WTC11 (cell line): ENCODE results near the gene SLC29A1. TPM values are rescaled to one million over a fixed set of nuclear protein-coding genes. Genes with fewer than 3 reads are reported as not detected.

ENCODE experiments used
- ATAC-seq: fragments of 200-7000 bp; cut with Tn5 transposase; 2 replicates; pipeline ENCODE4 v1.10.0; 2021; ENCODE audit warnings: mild to moderate bottlenecking, moderate library complexity
- CTCF ChIA-PET: fragments of 300-600 bp; sonication (Branson Sonifier 250); formaldehyde crosslinking; loops from one replicate; lab custom pipeline; 2021; ENCODE audit warnings: antibody characterized with exemption; lab: Charles Lee
- POLR2A ChIA-PET: fragments of 350-600 bp; sonication (Branson Sonifier 250); formaldehyde crosslinking; loops from one replicate; lab custom pipeline; 2021; ENCODE audit warnings: antibody characterized with exemption; lab: Charles Lee
- DNase-seq: peaks from one replicate; pipeline ENCODE4 v3.0.0; 2021; ENCODE audit warnings: low spot score
- H3K27ac Mint-ChIP-seq: 2 replicates; pipeline ENCODE4 v1.8.0; 2021; ENCODE audit warnings: mixed read lengths
- H3K27me3 Mint-ChIP-seq: 2 replicates; pipeline ENCODE4 v1.8.0; 2021; ENCODE audit warnings: low read depth, mild to moderate bottlenecking, moderate library complexity, mixed read lengths
- H3K36me3 Mint-ChIP-seq: 2 replicates; pipeline ENCODE4 v1.8.0; 2021; ENCODE audit warnings: mixed read lengths
- H3K4me1 Mint-ChIP-seq: 2 replicates; pipeline ENCODE4 v1.8.0; 2022; ENCODE audit warnings: mixed read lengths
- H3K4me3 Mint-ChIP-seq: 2 replicates; pipeline ENCODE4 v1.8.0; 2021; ENCODE audit warnings: mild to moderate bottlenecking, moderate library complexity, mixed read lengths
- H3K9me3 Mint-ChIP-seq: 2 replicates; pipeline ENCODE4 v1.8.0; 2021; ENCODE audit warnings: mixed read lengths
- AFF4 ChIP-seq: sonication (generic); formaldehyde crosslinking; IDR thresholded peaks from 2 replicates; pipeline ENCODE4 v1.8.1; 2023; ENCODE audit warnings: mild to moderate bottlenecking, missing genetic modification reagents, borderline replicate concordance
- CBFB ChIP-seq: sonication (generic); formaldehyde crosslinking; IDR thresholded peaks from 2 replicates; pipeline ENCODE4 v1.8.1; 2022; ENCODE audit warnings: mild to moderate bottlenecking, low read depth, missing genetic modification reagents
- CDX4 ChIP-seq: fragments of 250-450 bp; sonication (Bioruptor Pico); IDR thresholded peaks from 2 replicates; pipeline ENCODE4 v1.9.0; 2021; ENCODE audit warnings: moderate library complexity, mild to moderate bottlenecking, inconsistent platforms, borderline replicate concordance
- ESRRA ChIP-seq: sonication (generic); formaldehyde crosslinking; IDR thresholded peaks from 2 replicates; pipeline ENCODE4 v1.8.1; 2022; ENCODE audit warnings: mild to moderate bottlenecking, missing genetic modification reagents, borderline replicate concordance
- FOXP1 ChIP-seq: sonication (generic); formaldehyde crosslinking; IDR thresholded peaks from 2 replicates; pipeline ENCODE4 v1.8.0; 2022; ENCODE audit warnings: missing genetic modification reagents, mild to moderate bottlenecking, moderate library complexity, borderline replicate concordance
- IRF1 ChIP-seq: sonication (generic); formaldehyde crosslinking; IDR thresholded peaks from 2 replicates; pipeline ENCODE4 v1.8.0; 2023; ENCODE audit warnings: missing genetic modification reagents
- JAZF1 ChIP-seq: fragments of 250-450 bp; sonication (Bioruptor Pico); IDR thresholded peaks from 2 replicates; pipeline ENCODE4 v1.9.0; 2021; ENCODE audit warnings: moderate library complexity, mild to moderate bottlenecking, inconsistent platforms
- NFYB ChIP-seq: sonication (generic); formaldehyde crosslinking; conservative IDR thresholded peaks from 2 replicates; pipeline ENCODE4 v1.8.0; 2022; ENCODE audit warnings: low read depth, missing genetic modification reagents
- NR1H2 ChIP-seq: sonication (generic); formaldehyde crosslinking; IDR thresholded peaks from 2 replicates; pipeline ENCODE4 v1.9.0; 2021; ENCODE audit warnings: mild to moderate bottlenecking, moderate library complexity, missing genetic modification reagents
- PREB ChIP-seq: sonication (generic); formaldehyde crosslinking; IDR thresholded peaks from 2 replicates; pipeline ENCODE4 v1.8.1; 2022; ENCODE audit warnings: mild to moderate bottlenecking, missing genetic modification reagents, moderate library complexity, borderline replicate concordance
- TEAD1 ChIP-seq: sonication (generic); formaldehyde crosslinking; IDR thresholded peaks from 2 replicates; pipeline ENCODE4 v1.8.0; 2022; ENCODE audit warnings: mild to moderate bottlenecking, missing genetic modification reagents
- USF1 ChIP-seq: sonication (generic); formaldehyde crosslinking; IDR thresholded peaks from 2 replicates; pipeline ENCODE4 v1.8.0; 2022; ENCODE audit warnings: mild to moderate bottlenecking, missing genetic modification reagents
- ZBTB21 ChIP-seq: sonication (generic); formaldehyde crosslinking; IDR thresholded peaks from 2 replicates; pipeline ENCODE4 v1.8.1; 2023; ENCODE audit warnings: mild to moderate bottlenecking, missing genetic modification reagents, borderline replicate concordance
- ZNF138 ChIP-seq: sonication (generic); formaldehyde crosslinking; conservative IDR thresholded peaks from 2 replicates; pipeline ENCODE4 v1.8.1; 2022; ENCODE audit warnings: mild to moderate bottlenecking, moderate library complexity, missing genetic modification reagents
- ZNF281 ChIP-seq: sonication (generic); formaldehyde crosslinking; IDR thresholded peaks from 2 replicates; pipeline ENCODE4 v1.8.0; 2023; ENCODE audit warnings: mild to moderate bottlenecking, missing genetic modification reagents
- ZNF532 ChIP-seq: fragments of 250-450 bp; sonication (Bioruptor Pico); IDR thresholded peaks from 2 replicates; pipeline ENCODE4 v1.9.0; 2021; ENCODE audit warnings: mild to moderate bottlenecking, borderline replicate concordance
- ZNF671 ChIP-seq: fragments of 250-450 bp; sonication (Bioruptor Pico); IDR thresholded peaks from 2 replicates; pipeline ENCODE4 v1.8.0; 2021; ENCODE audit warnings: mild to moderate bottlenecking
- total RNA-seq: library from RNA; stranded (reverse); gene quantifications from 3 replicates; pipeline ENCODE4 v1.2.3, GENCODE V29; 2021

The SLC29A1 gene
- total RNA-seq, 1 experiment from 2014 or later = 139 TPM

- TF ChIP-seq USF1 (no peak), ZNF281 (CRISPR knock-in tag) (no peak), ZNF532 (no peak), ESRRA (CRISPR knock-in tag) (no peak), CBFB (no peak), IRF1 (no peak), ZNF138 (no peak), NFYB (CRISPR knock-in tag) (no peak)
Measured at GRCh38 chr6:44238687-44239350, 15.4 kb downstream of the SLC29A1 start (continued).

- Mint-ChIP-seq H3K4me1 (peaks cover 17% of the 10 kb centered on the region), H3K36me3 (peaks cover 13% of the 10 kb centered on the region), H3K4me3 (no peak overlapping the region), H3K27ac (no peak overlapping the region), H3K9me3 (no peaks in the 10 kb centered on the region), H3K27me3 (peaks cover 30% of the 10 kb centered on the region)
- POLR2A ChIA-PET = interaction anchor here (0.5 to 1.1 kb wide), 2 partner anchors 9 to 1497 kb away, joined by 3 to 4 read pairs; partner anchors contain the start of gene TBCC
- DNase-seq (no peak), ATAC-seq (no peak)
- CTCF ChIA-PET = interaction anchor here (0.7 to 7.2 kb wide), 5 partner anchors 7 to 40 kb away, joined by 3 to 80 read pairs (median 33); partner anchors contain the start of genes SLC29A1 and SLC35B2
- TF ChIP-seq FOXP1 = no peak
- TF ChIP-seq NR1H2 (CRISPR knock-in tag) = no peak
- no peak for TF ChIP-seq TEAD1 (CRISPR knock-in tag)
- TF ChIP-seq ZNF671 (CRISPR knock-in tag) = no peak
- no peak for TF ChIP-seq NFYB (CRISPR knock-in tag)
- no peak for TF ChIP-seq AFF4
- no peak for TF ChIP-seq ZBTB21 (CRISPR knock-in tag)
- no peak for TF ChIP-seq JAZF1
- TF ChIP-seq CDX4 (CRISPR knock-in tag) = no peak
- TF ChIP-seq PREB (CRISPR knock-in tag) = no peak
Measured at GRCh38 chr6:44243345-44243744, 19.9 kb downstream of the SLC29A1 start.
